Measurements from ENCODE around the gene DHRSX.

DNA sequence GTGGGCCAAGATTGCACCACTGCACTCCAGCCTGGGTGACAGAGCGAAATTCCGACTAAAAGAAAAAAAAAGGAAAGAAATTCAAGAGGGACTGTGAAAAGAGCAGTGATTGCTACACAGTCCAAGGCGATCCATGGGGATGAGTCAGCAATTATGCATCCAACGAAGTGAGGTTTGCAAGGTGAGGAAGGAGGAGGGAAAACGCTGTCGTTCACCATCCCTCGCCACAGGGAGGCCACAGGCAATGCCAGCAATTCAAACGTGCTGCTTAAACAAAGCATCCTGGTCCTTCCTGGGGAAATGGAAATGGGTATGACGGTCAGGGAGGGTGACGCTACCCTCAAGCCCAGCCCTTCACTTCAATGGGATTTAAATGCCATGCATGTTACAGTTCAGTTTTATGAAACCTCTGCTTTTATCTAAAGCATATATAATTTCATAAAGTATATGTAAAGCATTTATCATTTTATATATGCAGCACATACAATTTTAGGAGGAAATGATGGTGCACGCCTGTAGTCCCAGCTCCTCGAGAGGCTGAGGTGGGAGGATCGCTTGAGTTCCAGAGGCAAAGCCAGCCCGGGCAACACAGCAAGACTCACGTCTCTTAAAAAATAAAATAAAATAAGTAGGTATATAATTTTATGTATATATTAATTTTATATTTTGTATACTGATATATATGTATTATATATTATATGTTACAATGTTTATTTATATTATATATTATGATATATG is 108.7 kb downstream of the DHRSX start:
- TF ChIP-seq, protein P1, sequence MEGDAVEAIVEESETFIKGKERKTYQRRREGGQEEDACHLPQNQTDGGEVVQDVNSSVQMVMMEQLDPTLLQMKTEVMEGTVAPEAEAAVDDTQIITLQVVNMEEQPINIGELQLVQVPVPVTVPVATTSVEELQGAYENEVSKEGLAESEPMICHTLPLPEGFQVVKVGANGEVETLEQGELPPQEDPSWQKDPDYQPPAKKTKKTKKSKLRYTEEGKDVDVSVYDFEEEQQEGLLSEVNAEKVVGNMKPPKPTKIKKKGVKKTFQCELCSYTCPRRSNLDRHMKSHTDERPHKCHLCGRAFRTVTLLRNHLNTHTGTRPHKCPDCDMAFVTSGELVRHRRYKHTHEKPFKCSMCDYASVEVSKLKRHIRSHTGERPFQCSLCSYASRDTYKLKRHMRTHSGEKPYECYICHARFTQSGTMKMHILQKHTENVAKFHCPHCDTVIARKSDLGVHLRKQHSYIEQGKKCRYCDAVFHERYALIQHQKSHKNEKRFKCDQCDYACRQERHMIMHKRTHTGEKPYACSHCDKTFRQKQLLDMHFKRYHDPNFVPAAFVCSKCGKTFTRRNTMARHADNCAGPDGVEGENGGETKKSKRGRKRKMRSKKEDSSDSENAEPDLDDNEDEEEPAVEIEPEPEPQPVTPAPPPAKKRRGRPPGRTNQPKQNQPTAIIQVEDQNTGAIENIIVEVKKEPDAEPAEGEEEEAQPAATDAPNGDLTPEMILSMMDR (IDR thresholded peaks at IDR 0.05; ENCODE audit: poor library complexity, severe bottlenecking), result no peak
- TF ChIP-seq EZH2 (IDR thresholded peaks at IDR 0.05; ENCODE audit: borderline replicate concordance, insufficient read depth, low read length, poor library complexity, severe bottlenecking) (no peak), SMC3 (conservative IDR thresholded peaks at IDR 0.05; ENCODE audit: poor library complexity) (no peak), EP300 (conservative IDR thresholded peaks at IDR 0.05; ENCODE audit: poor library complexity, severe bottlenecking) (no peak), POLR2AphosphoS5 (IDR thresholded peaks at IDR 0.05) (no peak)
- TF ChIP-seq, protein P2, sequence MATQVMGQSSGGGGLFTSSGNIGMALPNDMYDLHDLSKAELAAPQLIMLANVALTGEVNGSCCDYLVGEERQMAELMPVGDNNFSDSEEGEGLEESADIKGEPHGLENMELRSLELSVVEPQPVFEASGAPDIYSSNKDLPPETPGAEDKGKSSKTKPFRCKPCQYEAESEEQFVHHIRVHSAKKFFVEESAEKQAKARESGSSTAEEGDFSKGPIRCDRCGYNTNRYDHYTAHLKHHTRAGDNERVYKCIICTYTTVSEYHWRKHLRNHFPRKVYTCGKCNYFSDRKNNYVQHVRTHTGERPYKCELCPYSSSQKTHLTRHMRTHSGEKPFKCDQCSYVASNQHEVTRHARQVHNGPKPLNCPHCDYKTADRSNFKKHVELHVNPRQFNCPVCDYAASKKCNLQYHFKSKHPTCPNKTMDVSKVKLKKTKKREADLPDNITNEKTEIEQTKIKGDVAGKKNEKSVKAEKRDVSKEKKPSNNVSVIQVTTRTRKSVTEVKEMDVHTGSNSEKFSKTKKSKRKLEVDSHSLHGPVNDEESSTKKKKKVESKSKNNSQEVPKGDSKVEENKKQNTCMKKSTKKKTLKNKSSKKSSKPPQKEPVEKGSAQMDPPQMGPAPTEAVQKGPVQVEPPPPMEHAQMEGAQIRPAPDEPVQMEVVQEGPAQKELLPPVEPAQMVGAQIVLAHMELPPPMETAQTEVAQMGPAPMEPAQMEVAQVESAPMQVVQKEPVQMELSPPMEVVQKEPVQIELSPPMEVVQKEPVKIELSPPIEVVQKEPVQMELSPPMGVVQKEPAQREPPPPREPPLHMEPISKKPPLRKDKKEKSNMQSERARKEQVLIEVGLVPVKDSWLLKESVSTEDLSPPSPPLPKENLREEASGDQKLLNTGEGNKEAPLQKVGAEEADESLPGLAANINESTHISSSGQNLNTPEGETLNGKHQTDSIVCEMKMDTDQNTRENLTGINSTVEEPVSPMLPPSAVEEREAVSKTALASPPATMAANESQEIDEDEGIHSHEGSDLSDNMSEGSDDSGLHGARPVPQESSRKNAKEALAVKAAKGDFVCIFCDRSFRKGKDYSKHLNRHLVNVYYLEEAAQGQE (IDR thresholded peaks at IDR 0.05; ENCODE audit: borderline replicate concordance), result no peak

Data from neural cell (in vitro differentiated cells).